MCF 10A (cell line): ENCODE results near the gene FOXF1. TPM values are rescaled to one million over a fixed set of nuclear protein-coding genes. Genes with fewer than 3 reads are reported as not detected.

Experiments used
- BruUV-seq: library from RNA; stranded (reverse); fragments of 400-500 nt; replicated peaks from 2 replicates; lab custom pipeline; 2021; lab: Mats Ljungman, UMichigan
- CTCF ChIA-PET: fragments of 300-600 bp; sonication (Branson Sonifier 250); formaldehyde crosslinking; extraction: SDS; loops from one replicate; lab custom pipeline; 2021; ENCODE audit warnings: antibody characterized with exemption, inconsistent platforms; lab: Yijun Ruan, JAX
- POLR2A ChIA-PET: fragments of 300-600, 350-650 bp; sonication (Branson Sonifier 250); formaldehyde crosslinking; extraction: SDS; loops from one replicate; lab custom pipeline; 2020; ENCODE audit warnings: antibody characterized with exemption, inconsistent platforms; lab: Yijun Ruan, JAX
- DNase-seq: peaks from one replicate; pipeline ENCODE4 v3.0.0-alpha.2; 2018; ENCODE audit not compliant: unreplicated experiment
- H3K27ac Mint-ChIP-seq: one replicate; pipeline ENCODE4 v1.8.0; 2022; ENCODE audit warnings: mild to moderate bottlenecking, low read depth, mixed read lengths; ENCODE audit not compliant: unreplicated experiment
- H3K27me3 Mint-ChIP-seq: one replicate; pipeline ENCODE4 v1.8.0; 2022; ENCODE audit warnings: mixed read lengths; ENCODE audit not compliant: insufficient read depth, unreplicated experiment
- H3K36me3 Mint-ChIP-seq: one replicate; pipeline ENCODE4 v1.8.0; 2022; ENCODE audit warnings: mild to moderate bottlenecking, moderate library complexity, mixed read lengths; ENCODE audit not compliant: insufficient read depth, unreplicated experiment
- H3K4me1 Mint-ChIP-seq: one replicate; pipeline ENCODE4 v1.8.0; 2022; ENCODE audit warnings: mixed read lengths; ENCODE audit not compliant: insufficient read depth, unreplicated experiment
- H3K4me3 Mint-ChIP-seq: one replicate; pipeline ENCODE4 v1.8.0; 2022; ENCODE audit warnings: mild to moderate bottlenecking, moderate library complexity, mixed read lengths; ENCODE audit not compliant: unreplicated experiment
- H3K9me3 Mint-ChIP-seq: one replicate; pipeline ENCODE4 v1.8.0; 2022; ENCODE audit warnings: mixed read lengths; ENCODE audit not compliant: unreplicated experiment
- intact Hi-C: fragments of 100-400 bp; cut with micrococcal nuclease; formaldehyde crosslinking; loops from 2 replicates; pipeline ENCODE4 v1.14.1; 2022
- total RNA-seq: library from RNA; stranded (reverse); gene quantifications from 2 replicates; pipeline ENCODE4 v1.2.3, GENCODE V29; 2022
- TF ChIP-seq, protein P1 (sequence below): fragments of 200-600 bp; IDR thresholded peaks from one replicate; pipeline ENCODE4 v1.8.0; 2022; ENCODE audit warnings: antibody characterized with exemption, mild to moderate bottlenecking; ENCODE audit not compliant: unreplicated experiment

FOXF1 gene
- total RNA-seq, 1 experiment from 2014 or later: not detected

DNA sequence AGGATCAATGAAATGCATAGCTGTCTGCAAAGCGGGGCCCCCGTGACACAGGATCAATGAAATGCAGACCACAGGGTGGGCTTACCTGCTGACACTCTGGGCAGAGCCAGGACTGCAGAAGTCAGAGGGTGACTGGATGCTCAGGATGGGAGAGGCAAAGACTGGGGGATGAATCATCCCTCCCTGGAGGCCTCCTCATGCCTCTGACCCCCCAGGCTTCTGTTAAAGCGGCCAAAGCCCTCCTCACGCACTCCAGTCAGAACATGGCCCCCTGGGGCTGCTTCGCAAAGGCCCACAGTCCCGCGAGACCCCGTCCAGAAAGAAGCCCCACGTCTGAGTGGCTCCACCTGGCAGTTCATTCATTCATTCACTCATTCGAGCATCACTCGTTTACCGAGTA lies 38.4 kb upstream of the FOXF1 start:
- H3K27ac Mint-ChIP-seq: no peak overlapping the region
- no peaks in the 10 kb centered on the region for H3K36me3 Mint-ChIP-seq
- H3K9me3 Mint-ChIP-seq: no peaks in the 10 kb centered on the region
- ChIA-PET CTCF (no interaction called here), POLR2A (interaction anchor here (0.9 kb wide), 1 partner anchor 21 kb away, joined by 5 read pairs; no protein-coding TSS in a partner anchor)
- TF ChIP-seq, protein P1, sequence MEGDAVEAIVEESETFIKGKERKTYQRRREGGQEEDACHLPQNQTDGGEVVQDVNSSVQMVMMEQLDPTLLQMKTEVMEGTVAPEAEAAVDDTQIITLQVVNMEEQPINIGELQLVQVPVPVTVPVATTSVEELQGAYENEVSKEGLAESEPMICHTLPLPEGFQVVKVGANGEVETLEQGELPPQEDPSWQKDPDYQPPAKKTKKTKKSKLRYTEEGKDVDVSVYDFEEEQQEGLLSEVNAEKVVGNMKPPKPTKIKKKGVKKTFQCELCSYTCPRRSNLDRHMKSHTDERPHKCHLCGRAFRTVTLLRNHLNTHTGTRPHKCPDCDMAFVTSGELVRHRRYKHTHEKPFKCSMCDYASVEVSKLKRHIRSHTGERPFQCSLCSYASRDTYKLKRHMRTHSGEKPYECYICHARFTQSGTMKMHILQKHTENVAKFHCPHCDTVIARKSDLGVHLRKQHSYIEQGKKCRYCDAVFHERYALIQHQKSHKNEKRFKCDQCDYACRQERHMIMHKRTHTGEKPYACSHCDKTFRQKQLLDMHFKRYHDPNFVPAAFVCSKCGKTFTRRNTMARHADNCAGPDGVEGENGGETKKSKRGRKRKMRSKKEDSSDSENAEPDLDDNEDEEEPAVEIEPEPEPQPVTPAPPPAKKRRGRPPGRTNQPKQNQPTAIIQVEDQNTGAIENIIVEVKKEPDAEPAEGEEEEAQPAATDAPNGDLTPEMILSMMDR: no peak
- peaks cover 73% of the 10 kb centered on the region for H3K27me3 Mint-ChIP-seq
- BruUV-seq: no TSS peak
- H3K4me1 Mint-ChIP-seq: no peaks in the 10 kb centered on the region
- no peak overlapping the region for H3K4me3 Mint-ChIP-seq
- DNase-seq: no peak
- intact Hi-C loops: no loop called here

GRCh38 chr16:86472366-86472765 lies 38.0 kb upstream of the FOXF1 start:
- H3K27me3 Mint-ChIP-seq: peaks cover 78% of the 10 kb centered on the region
- ChIA-PET POLR2A (no interaction called here), CTCF (no interaction called here)

DNA sequence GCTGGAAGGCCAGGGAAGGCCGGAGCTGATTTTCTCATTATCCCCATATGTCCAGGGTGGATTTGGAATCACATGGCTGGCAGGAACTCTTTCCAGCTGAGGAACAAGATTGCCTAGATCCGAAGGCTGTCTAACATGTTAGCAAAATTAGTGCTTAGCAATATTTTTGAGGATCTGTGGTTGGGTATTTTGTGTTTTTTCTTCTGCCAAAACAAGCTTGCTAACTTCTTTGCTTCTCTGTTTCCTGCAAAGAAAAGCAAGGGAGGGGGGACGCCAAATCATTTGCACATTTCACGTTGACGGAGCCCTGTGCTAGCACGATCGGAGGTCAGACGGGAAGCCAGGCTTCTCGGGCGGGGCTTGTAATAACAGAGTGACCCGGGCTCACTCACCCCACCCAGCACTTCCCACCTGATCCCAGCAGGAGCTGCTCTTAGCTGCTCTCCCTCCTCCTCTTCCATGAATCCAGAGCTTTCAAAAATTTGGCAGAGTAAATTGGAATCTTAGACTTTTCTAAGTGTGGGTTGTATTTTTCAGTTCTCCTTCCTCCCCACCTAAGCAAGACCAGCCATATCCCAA lies 33.3 kb upstream of the FOXF1 start:
- intact Hi-C loops: no loop called here
- BruUV-seq: no TSS peak
- H3K27me3 Mint-ChIP-seq: peaks cover 82% of the 10 kb centered on the region
- no peaks in the 10 kb centered on the region for H3K36me3 Mint-ChIP-seq
- no peak overlapping the region for H3K4me3 Mint-ChIP-seq
- H3K4me1 Mint-ChIP-seq: no peaks in the 10 kb centered on the region
- DNase-seq: no peak
- ChIA-PET POLR2A (no interaction called here), CTCF (interaction anchor here (0.6 to 1.1 kb wide), 4 partner anchors 43 to 644 kb away, joined by 3 to 5 read pairs (median 4); no protein-coding TSS in a partner anchor)
- H3K9me3 Mint-ChIP-seq: no peaks in the 10 kb centered on the region
- TF ChIP-seq, protein P1: no peak
- H3K27ac Mint-ChIP-seq: no peak overlapping the region

More at GRCh38 chr16:86472366-86472765, 38.0 kb upstream of the FOXF1 start:
- Mint-ChIP-seq H3K4me3 (no peak overlapping the region), H3K9me3 (no peaks in the 10 kb centered on the region), H3K4me1 (no peaks in the 10 kb centered on the region), H3K36me3 (no peaks in the 10 kb centered on the region), H3K27ac (no peak overlapping the region)
- no TSS peak for BruUV-seq
- DNase-seq: no peak
- TF ChIP-seq, protein P1: no peak
- intact Hi-C loops: no loop called here

DNA sequence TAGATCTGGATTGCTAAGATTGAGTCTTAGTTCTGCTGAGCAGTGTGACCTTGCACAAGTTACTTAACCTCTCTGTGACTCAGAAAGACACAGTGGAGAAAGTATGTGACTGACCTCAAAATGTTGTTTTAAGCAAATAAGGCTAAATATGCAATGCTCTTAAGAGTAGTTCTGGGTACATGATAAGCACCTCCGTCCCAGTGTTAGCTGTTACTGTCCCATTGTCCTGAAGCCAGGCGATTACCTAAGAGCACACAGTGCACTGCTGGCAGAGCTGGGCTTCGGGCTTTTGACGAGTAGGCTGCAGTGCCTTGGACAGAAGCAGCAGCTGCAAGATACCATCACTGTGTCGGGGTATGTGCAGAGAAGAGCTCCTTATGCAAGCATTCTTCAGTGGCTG lies 32.7 kb upstream of the FOXF1 start:
- peak; percentile 4 for DNase-seq
- TF ChIP-seq, protein P1: no peak
- H3K27ac Mint-ChIP-seq: no peak overlapping the region
- no peak overlapping the region for H3K4me3 Mint-ChIP-seq
- H3K4me1 Mint-ChIP-seq: no peaks in the 10 kb centered on the region
- CTCF ChIA-PET: interaction anchor here (0.6 to 1.1 kb wide), 3 partner anchors 42 to 644 kb away, joined by 3 to 5 read pairs (median 4); no protein-coding TSS in a partner anchor
- no peaks in the 10 kb centered on the region for H3K9me3 Mint-ChIP-seq
- peaks cover 76% of the 10 kb centered on the region for H3K27me3 Mint-ChIP-seq
- BruUV-seq: no TSS peak
- intact Hi-C loops: no loop called here
- no peaks in the 10 kb centered on the region for H3K36me3 Mint-ChIP-seq
- POLR2A ChIA-PET: no interaction called here
